HCT116 (cell line): ENCODE data around the gene RIPOR3. TPM values are rescaled to one million over a fixed set of nuclear protein-coding genes. Genes with fewer than 3 reads are reported as not detected.

Experiments used
- ATAC-seq: fragments of 200-7000 bp; cut with Tn5 transposase; 2 replicates; pipeline ENCODE4 v1.9.1; 2020; ENCODE audit warnings: mild to moderate bottlenecking, moderate library complexity
- BruUV-seq: library from RNA; stranded (reverse); fragments of 400-500 nt; replicated peaks from 2 replicates; lab custom pipeline; 2021; lab: Mats Ljungman, UMichigan
- CTCF ChIA-PET: fragments of 300-600 bp; sonication (Branson Sonifier 250); formaldehyde crosslinking; loops from one replicate; lab custom pipeline; 2021; ENCODE audit warnings: antibody characterized with exemption; lab: Charles Lee
- POLR2A ChIA-PET: fragments of 300-600, 350-600 bp; sonication (Branson Sonifier 250); formaldehyde crosslinking; loops from one replicate; lab custom pipeline; 2021; ENCODE audit warnings: antibody characterized with exemption; lab: Charles Lee
- RAD21 ChIA-PET, 2 experiments: fragments of 300-600 bp; sonication (Branson Sonifier 250); formaldehyde crosslinking; loops; one replicate each; lab custom pipeline; 2023; ENCODE audit warnings: low total read pairs in 2 of 2; ENCODE audit not compliant: uncharacterized antibody in 2 of 2, unreplicated experiment in 2 of 2, low non-redundant PET in 1 of 2; lab: Charles Lee
- DNase-seq: peaks from one replicate; pipeline ENCODE4 v3.0.0-alpha.2; 2010; ENCODE audit warnings: low read depth, low spot score
- H2AFZ ChIP-seq: fragments of 200-600 bp; shearing (Covaris generic), sonication (generic); 2 replicates; pipeline ENCODE4 v1.6.1; 2017; ENCODE audit warnings: low read depth, mixed run types, mixed read lengths, antibody characterized with exemption, low read length; ENCODE audit not compliant: poor library complexity, severe bottlenecking
- H3K27ac ChIP-seq: 2 replicates; pipeline ENCODE4 v1.5.1; 2012; ENCODE audit warnings: low read depth, low read length
- H3K27me3 ChIP-seq: fragments of 200-600 bp; sonication (generic); 2 replicates; pipeline ENCODE4 v1.6.1; 2016; ENCODE audit warnings: mixed run types, low read length, mixed read lengths; ENCODE audit not compliant: insufficient read depth
- H3K36me3 ChIP-seq, 2 experiments: fragments of 200-500 bp in 1 of 2; fragments of 200-600 bp in 1 of 2; sonication (Bioruptor generic) in 1 of 2; sonication (generic) in 1 of 2; 2 replicates each; pipeline versions ENCODE4 v1.5.1 to v1.6.1; 2014 to 2016; ENCODE audit warnings: low read length in 2 of 2, inconsistent platforms in 1 of 2, mixed read lengths in 1 of 2, mixed run types in 1 of 2; ENCODE audit not compliant: insufficient read depth in 2 of 2, control insufficient read depth in 1 of 2
- H3K4me1 ChIP-seq, 2 experiments: fragments of 200-600 bp in 1 of 2; sonication (generic) in 1 of 2; 2 replicates each; pipeline versions ENCODE4 v1.5.1 to v1.6.1; 2012 to 2017; ENCODE audit warnings: low read length in 2 of 2, inconsistent platforms in 1 of 2, mild to moderate bottlenecking in 1 of 2, mixed read lengths in 1 of 2, mixed run types in 1 of 2, moderate library complexity in 1 of 2; ENCODE audit not compliant: insufficient read depth in 2 of 2, control insufficient read depth in 1 of 2
- H3K4me2 ChIP-seq: fragments of 200-600 bp; sonication (generic); 2 replicates; pipeline ENCODE4 v1.6.1; 2017; ENCODE audit warnings: mixed run types, low read length, mixed read lengths
- H3K4me3 ChIP-seq, 2 experiments: fragments of 200-600 bp in 1 of 2; sonication (generic) in 1 of 2; replicated peaks in 1 of 2; 2 replicates each; pipeline ENCODE4 v1.5.1; 2011 to 2016; ENCODE audit warnings: low read length in 2 of 2, control low read depth in 1 of 2, low read depth in 1 of 2, mild to moderate bottlenecking in 1 of 2, mixed read lengths in 1 of 2, mixed run types in 1 of 2
- H3K79me2 ChIP-seq: fragments of 200-600 bp; sonication (generic); 2 replicates; pipeline ENCODE4 v1.6.1; 2017; ENCODE audit warnings: mild to moderate bottlenecking, mixed run types, low read length, moderate library complexity, mixed read lengths; ENCODE audit not compliant: insufficient read depth
- H3K9ac ChIP-seq: fragments of 200-600 bp; sonication (generic); 2 replicates; pipeline ENCODE4 v1.6.1; 2016; ENCODE audit warnings: low read length, mixed read lengths
- H3K9me2 ChIP-seq: fragments of 200-600 bp; sonication (generic), shearing (Covaris generic); 2 replicates; pipeline ENCODE4 v1.6.1; 2017; ENCODE audit warnings: mixed run types, mild to moderate bottlenecking, moderate library complexity; ENCODE audit not compliant: insufficient read depth
- H3K9me3 ChIP-seq, 2 experiments: fragments of 200-500 bp in 1 of 2; fragments of 200-600 bp in 1 of 2; sonication (Bioruptor generic) in 1 of 2; sonication (generic) in 1 of 2; 2 replicates each; pipeline ENCODE4 v1.6.1; 2014 to 2017; ENCODE audit warnings: low read length in 2 of 2, mixed read lengths in 2 of 2, inconsistent platforms in 1 of 2, low read depth in 1 of 2, mild to moderate bottlenecking in 1 of 2, mixed run types in 1 of 2, moderate library complexity in 1 of 2; ENCODE audit not compliant: control insufficient read depth in 1 of 2, insufficient read depth in 1 of 2
- H4K20me1 ChIP-seq: fragments of 200-600 bp; sonication (generic), shearing (Covaris generic); 2 replicates; pipeline ENCODE4 v1.6.1; 2017; ENCODE audit warnings: mixed run types, mild to moderate bottlenecking, moderate library complexity; ENCODE audit not compliant: insufficient read depth
- ATF3 ChIP-seq: IDR thresholded peaks from 2 replicates; pipeline ENCODE4 v1.6.1; 2012
- EGR1 ChIP-seq: IDR thresholded peaks from 2 replicates; pipeline ENCODE4 v1.6.1; 2012; ENCODE audit warnings: low read depth
- MAX ChIP-seq: IDR thresholded peaks from 2 replicates; pipeline ENCODE4 v1.6.1; 2012
- POLR2A ChIP-seq: IDR thresholded peaks from 2 replicates; pipeline ENCODE4 v1.7.0; 2011; ENCODE audit warnings: borderline replicate concordance; ENCODE audit not compliant: insufficient read depth, insufficient read length; ENCODE audit errors: extremely low read depth
- POLR2AphosphoS5 ChIP-seq: IDR thresholded peaks from 2 replicates; pipeline ENCODE4 v1.6.1; 2011; ENCODE audit warnings: mild to moderate bottlenecking, low read depth, low read length, moderate library complexity
- RAD21 ChIP-seq: IDR thresholded peaks from 2 replicates; pipeline ENCODE4 v1.6.1; 2012; ENCODE audit warnings: low read depth, mild to moderate bottlenecking
- REST ChIP-seq: IDR thresholded peaks from 2 replicates; pipeline ENCODE4 v1.6.1; 2012; ENCODE audit warnings: low read depth
- TCF7L2 ChIP-seq: IDR thresholded peaks from 2 replicates; pipeline ENCODE4 v1.7.0; 2011; ENCODE audit warnings: borderline replicate concordance, inconsistent platforms; ENCODE audit not compliant: insufficient read depth, insufficient read length; ENCODE audit errors: extremely low read depth
- ZBTB33 ChIP-seq: IDR thresholded peaks from 2 replicates; pipeline ENCODE4 v1.6.1; 2011; ENCODE audit warnings: mild to moderate bottlenecking, low read length, moderate library complexity; ENCODE audit not compliant: insufficient replicate concordance; ENCODE audit errors: extremely low read depth
- ZNF274 ChIP-seq: fragments of 200-500 bp; sonication (Bioruptor generic); IDR thresholded peaks from 2 replicates; pipeline ENCODE4 v1.6.1; 2014; ENCODE audit warnings: mild to moderate bottlenecking, low read depth, low read length, inconsistent platforms
- intact Hi-C: fragments of 100-400 bp; cut with micrococcal nuclease; formaldehyde crosslinking; loops from 2 replicates; pipeline ENCODE4 v1.10.0; 2022
- total RNA-seq: library from RNA; stranded (reverse); gene quantifications from one replicate; pipeline ENCODE4 v1.2.1, GENCODE V29; 2021; ENCODE audit not compliant: unreplicated experiment

The RIPOR3 gene
- total RNA-seq, 1 experiment from 2014 or later: 0.22 TPM

- ChIA-PET CTCF (no interaction called here), RAD21 (no interaction called here), POLR2A (no interaction called here)
- peak overlapping the region; percentile 60 for H3K4me2 ChIP-seq
- H3K27me3 ChIP-seq: no peaks in the 10 kb centered on the region
- H3K36me3 ChIP-seq: peaks cover 18 to 24% of the 10 kb centered on the region in 2 experiments
- BruUV-seq: no TSS peak
- no peak overlapping the region for H2AFZ ChIP-seq
- H3K9ac ChIP-seq: peak overlapping the region; percentile 44
- peak overlapping the region in 1 of 2 experiments; percentile 5; a peak in 1 of 4 replicates for H3K4me3 ChIP-seq
- peak overlapping the region; percentile 45; the same call in 1 of the 2 replicates for H3K27ac ChIP-seq
- peaks cover 94% of the 10 kb centered on the region for H3K79me2 ChIP-seq
- DNase-seq: no peak
- 0 out of 2 replicates have a peak, but pooled peaks have one; percentile 15 for TF ChIP-seq POLR2AphosphoS5
- TF ChIP-seq ATF3: no peak
- TF ChIP-seq POLR2A: no peak
- TF ChIP-seq ZNF274: no peak
- H3K9me3 ChIP-seq: no peaks in the 10 kb centered on the region
- peaks cover 74 to 85% of the 10 kb centered on the region in 2 experiments for H3K4me1 ChIP-seq
- intact Hi-C loops: no loop called here
- ATAC-seq: no peak
- no peaks in the 10 kb centered on the region for H3K9me2 ChIP-seq
- peaks cover 14% of the 10 kb centered on the region; the same call in 1 of the 2 replicates for H4K20me1 ChIP-seq
Observed at GRCh38 chr20:50735813-50736212, 44.5 kb upstream of the RIPOR3 start.

- intact Hi-C loops: loop anchor here (5.0 kb wide), 1 partner anchor 548 kb away; no protein-coding TSS in a partner anchor
- Histone ChIP-seq H3K9me3 (no peaks in the 10 kb centered on the region), H3K27me3 (no peaks in the 10 kb centered on the region), H2AFZ (no peak overlapping the region), H3K36me3 (peaks cover 18 to 24% of the 10 kb centered on the region in 2 experiments), H3K4me1 (peaks cover 72 to 84% of the 10 kb centered on the region in 2 experiments), H3K4me2 (peak overlapping the region; percentile 60), H3K9me2 (no peaks in the 10 kb centered on the region), H3K4me3 (peak overlapping the region in 1 of 2 experiments; percentile 5; a peak in 1 of 4 replicates), H3K79me2 (peaks cover 89% of the 10 kb centered on the region), H4K20me1 (peaks cover 14% of the 10 kb centered on the region; the same call in 1 of the 2 replicates), H3K27ac (peak overlapping the region; percentile 45; the same call in 1 of the 2 replicates), H3K9ac (peak overlapping the region; percentile 44)
- POLR2A ChIA-PET: interaction anchor here (1.1 to 1.9 kb wide), 2 partner anchors 10 to 22 kb away, joined by 3 to 6 read pairs; no protein-coding TSS in a partner anchor
- BruUV-seq: no TSS peak
- no peak for ATAC-seq
- CTCF ChIA-PET: interaction anchor here (1.3 kb wide), 1 partner anchor 14 kb away, joined by 5 read pairs; no protein-coding TSS in a partner anchor
- RAD21 ChIA-PET: interaction anchor here (0.6 to 1.3 kb wide), 2 partner anchors 9 to 14 kb away, joined by 3 to 6 read pairs; no protein-coding TSS in a partner anchor
- DNase-seq: no peak
- TF ChIP-seq REST: no peak
- TF ChIP-seq RAD21: no peak
- TF ChIP-seq MAX: no peak
- no peak for TF ChIP-seq ZBTB33
- TF ChIP-seq TCF7L2: no peak
- TF ChIP-seq EGR1: no peak
Observed at GRCh38 chr20:50734730-50735679, 43.7 kb upstream of the RIPOR3 start.
